ENCODE data around the gene GAGE10. TPM values are rescaled to one million over a fixed set of nuclear protein-coding genes. Genes with fewer than 3 reads are reported as not detected.

GAGE10 gene, protein sequence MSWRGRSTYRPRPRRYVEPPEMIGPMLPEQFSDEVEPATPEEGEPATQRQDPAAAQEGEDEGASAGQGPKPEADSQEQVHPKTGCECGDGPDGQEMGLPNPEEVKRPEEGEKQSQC
- not detected in 2 replicates for total RNA-seq

DNA sequence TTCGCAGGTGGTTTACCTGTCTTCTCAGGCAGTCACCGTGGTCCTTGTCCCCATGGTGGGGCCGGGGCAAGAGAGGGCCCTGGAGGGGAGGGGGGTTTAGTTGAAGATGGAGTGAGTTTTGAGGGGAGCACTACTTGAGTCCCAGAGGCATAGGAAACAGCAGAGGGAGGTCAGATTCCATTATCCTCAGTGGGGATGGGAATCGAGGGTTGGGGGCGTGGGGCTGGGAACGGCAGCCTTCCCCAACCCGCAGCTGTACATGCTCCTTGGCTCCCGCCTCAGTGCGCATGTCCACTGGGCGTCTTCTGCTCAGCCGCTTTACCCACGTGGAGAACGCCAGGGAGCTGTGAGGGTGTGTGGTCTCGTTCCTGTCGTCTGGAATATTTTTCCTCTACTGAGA, at the start of gene GAGE10:
Gene GAGE10 (plus strand): TSS at position 301 of the 400 bp plus-strand sequence. CDS start 1,214 bp downstream, outside the sequence.
- no peak for DNase-seq (ENCODE audit: extremely low read depth, low read depth, low spot score)

DNA sequence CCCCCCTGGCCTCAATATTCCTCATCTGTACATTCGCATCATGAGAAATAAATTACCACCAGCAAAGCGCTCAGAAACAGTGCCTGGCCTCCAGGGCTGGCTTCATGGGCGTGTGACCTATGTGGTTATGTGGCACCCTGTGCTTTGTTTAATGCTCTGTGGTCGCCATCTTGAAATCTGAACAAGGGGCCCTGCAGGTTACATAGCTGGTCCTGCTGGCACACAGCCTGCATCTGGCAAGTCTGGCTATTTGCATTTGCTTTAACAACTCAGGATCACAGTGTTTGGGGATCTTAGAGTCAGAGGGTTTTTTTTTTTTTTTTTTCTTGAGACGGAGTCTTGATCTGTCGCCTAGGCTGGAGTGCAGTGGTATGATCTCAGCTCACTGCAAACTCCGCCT, 48.8 kb upstream of the GAGE10 start:
- no peak for DNase-seq (ENCODE audit: extremely low read depth, low read depth, low spot score)

DNA sequence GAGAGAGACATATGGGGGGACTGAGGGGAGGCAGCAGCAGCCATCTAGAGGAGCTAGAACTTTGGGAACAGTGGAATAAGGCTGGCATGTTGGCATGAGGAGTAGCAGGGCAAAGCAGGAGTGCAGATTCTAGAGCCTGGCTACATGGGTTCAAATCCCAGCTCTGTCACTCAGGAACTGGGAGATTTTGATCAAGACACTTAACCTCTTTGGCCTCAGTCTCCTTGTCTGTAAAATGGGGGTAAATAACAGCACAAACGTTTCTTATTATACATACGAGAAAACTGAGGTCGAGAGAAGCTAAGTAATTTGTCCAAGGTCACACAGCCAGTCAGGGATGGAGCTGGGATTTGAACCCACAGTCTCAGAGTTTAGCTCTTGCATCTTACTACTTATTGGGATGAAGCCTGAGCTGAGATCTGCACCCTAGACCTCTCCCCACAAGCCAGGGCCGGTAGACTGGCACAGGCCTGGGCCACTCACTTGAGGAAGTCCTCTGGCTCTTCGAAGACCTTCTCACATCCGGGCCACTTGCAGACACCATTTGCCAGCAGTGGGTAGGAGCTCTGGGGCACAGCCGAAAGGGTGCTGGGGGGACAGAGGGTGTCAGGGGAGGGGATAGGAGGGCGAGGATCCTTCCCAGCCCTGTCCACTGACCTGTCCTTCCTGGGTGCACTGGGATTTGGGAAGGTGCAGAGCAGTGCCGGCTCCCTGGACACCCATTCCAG, 47.0 kb upstream of the GAGE10 start:
- DNase-seq (ENCODE audit: extremely low read depth, low read depth, low spot score) = no peak

DNA sequence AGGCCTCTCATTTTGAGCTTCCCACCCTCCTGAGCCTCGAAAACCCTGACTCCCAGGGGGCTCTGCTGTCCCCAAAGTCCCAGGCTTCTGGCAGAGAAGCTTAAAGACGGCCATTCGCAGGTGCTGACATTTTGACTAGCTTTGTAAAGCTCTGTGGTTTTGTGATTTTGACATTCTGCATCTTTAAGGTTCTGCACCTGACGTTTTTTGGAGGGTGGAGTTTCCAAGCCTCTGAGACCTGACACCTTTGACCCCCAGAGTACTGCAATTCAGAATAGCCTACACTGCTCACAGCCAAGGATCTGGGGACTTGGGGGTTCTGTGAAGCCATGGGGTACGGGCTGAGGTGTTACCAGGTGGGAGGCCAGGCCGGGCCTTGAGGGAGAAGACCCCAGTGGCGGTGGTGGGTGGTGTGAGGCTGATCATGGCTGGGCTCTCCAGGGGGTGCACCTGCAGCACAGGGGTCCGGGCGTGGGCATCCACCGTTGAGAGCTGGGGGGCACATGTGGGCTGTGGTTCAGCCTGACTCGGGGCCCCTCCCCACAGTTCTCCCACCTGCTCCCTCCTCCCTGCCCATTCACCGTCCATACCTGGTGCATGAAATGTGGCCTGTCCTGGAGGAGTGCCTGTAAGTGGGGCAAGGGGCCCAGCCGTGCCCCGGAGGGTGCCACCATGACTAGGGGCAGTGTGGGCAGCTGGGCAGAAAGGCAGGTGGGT, 46.2 kb upstream of the GAGE10 start:
- no peak for DNase-seq (ENCODE audit: extremely low read depth, low read depth, low spot score)

DNA sequence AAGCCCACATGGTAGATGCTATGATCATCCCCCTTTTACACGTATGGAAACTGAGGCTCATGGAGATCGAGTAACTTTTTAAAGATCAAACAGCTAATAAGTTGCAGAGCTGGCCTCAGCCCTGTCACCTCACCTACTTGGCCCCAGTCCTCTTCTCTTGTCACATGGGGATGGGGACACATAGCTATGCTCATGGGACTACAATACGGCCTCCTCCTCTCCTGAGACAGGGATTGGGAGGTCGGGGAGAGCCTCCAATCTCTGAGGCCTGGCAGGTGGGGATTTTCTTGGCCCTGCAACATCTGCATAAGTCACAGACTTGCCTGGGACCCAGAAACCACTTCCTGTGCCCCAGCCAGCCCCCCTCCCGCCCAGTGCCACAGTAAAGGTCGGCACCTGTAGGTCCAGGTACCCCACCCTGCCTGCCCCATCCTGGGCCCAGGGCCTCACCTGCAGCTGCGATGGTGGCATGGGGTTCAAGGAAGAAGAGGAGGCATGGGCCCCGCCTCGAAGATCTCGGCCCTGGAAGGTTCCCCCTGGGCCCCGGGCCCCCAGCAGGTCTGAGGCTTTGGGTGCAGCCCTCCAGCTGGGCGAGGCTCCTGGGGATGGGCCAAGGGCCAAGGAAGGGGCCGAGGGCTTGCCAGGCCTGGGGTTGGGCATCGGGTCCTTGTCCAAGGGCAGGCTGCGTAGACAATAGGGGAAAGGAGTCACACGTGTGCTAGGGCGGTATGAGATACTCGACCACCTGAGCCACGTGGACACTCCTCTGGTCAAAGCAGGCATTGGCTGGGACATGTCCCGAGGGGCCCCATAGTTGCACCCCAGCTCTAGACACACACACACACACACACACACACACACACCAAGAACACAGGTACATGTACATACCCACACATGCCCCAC, 45.3 kb upstream of the GAGE10 start:
- no peak for DNase-seq (ENCODE audit: extremely low read depth, low read depth, low spot score)

DNA sequence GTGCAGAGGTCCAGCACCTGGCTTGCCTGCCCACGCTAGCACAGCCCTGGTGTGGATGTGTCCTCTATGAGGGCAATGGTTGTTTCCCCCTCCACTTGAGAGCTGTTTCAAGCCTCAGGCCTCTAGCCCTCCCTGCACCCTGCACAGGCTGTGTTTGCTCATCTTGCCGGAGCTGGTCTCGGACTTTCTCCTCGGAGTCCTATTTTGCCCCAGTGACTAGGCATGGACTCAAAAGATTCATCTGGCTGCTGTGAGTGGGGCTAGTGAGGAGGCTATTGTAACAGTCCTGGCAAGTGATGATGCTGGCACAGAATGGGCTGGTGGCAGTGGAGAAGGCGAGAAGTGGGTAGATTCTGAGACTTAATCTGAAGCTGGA, 44.7 kb upstream of the GAGE10 start:
- no peak for DNase-seq (ENCODE audit: extremely low read depth, low read depth, low spot score)

DNA sequence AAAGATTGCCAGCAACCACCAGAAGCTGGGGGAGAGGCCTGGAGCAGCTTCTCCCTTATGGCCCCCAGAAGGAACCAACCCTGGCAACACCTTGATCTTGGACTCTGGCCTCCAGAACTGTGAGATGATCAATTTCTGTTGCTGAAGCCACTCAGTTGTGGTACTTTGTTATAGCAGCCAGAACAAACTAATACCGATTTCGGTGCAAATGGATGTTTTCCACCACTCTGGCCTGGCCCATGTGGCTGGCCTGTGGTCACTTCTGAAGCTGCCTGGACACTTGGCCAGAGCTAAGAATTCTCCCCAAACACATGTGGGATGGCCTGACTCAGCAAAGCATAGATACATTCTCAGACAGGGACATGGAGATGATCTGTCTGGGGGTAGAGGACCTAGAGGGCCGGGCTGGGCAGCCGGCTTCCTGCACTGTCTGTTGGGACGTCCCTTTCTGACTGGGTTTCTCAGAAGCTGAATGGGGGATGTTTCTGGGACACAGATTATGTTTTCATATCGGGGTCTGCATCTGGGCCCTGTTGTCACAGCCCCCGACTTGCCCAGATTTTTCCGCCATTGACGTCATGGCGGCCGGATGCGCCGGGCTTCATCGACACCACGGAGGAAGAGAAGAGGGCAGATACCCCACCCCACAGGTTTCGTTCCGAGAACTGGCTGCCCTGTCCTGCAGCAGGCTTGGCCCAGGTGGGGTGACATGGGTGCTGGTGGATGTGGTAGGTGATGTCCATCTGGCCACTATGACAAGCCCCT, 43.0 kb upstream of the GAGE10 start:
- DNase-seq (ENCODE audit: extremely low read depth, low read depth, low spot score) = no peak

DNA sequence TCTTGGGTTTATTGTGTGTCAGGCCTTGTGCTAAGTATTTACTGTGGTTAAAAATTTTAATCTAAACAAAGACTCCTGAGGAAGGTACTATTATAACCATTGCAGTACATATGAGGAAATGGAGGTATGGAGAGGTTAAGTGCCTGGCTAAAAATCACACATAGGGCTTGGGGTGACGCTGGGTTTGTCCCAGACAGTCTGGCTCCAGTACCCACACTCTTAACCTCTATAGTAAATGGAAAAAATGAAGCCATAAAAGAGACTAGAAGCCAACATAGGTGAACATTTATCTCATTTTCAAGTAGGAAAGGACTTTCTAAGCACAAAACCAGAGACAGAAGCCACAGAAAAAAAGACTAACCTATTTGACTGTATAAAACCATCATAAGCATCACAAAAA, 40.8 kb upstream of the GAGE10 start:
- DNase-seq (ENCODE audit: extremely low read depth, low read depth, low spot score) = no peak

DNA sequence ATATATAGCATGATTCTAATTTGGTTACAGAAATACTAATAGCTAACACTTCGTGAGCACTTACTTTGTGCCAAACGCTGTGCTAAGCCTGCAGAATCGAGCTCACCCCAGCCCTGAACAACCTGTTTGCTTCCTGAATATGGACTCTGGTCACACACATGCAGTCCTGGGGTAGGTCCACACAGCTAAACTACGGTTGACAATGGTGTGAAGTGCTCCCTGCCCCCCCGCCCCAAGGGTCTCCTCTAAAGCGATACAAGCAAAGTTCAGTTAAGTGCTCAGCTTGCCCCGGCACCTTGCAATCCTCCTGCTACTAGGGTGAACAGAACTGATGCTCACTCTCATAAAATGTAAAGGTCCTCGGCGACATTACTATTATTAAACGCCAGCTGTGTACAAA, 39.8 kb upstream of the GAGE10 start:
- DNase-seq (ENCODE audit: extremely low read depth, low read depth, low spot score) = no peak

DNA sequence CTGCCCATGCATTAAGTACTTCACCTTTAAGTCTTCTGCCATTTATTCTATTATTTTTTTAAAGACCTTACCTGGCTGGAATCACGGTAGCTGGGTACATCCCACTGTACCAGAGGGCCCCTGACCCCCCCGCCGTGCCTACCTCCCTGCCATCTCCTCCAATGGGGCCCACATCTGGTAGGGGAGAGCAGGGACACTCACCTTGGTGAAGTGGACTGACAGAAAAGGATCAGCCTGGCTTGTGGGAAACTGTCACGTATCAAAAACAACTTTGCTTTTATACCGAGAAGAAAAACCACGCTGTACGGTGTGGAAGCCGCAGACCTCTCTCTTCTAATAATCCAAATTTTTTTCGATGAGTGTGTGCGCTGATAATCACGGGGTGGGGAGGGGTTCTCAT, 39.0 kb upstream of the GAGE10 start, which contains the start of gene FOXP3:
Gene FOXP3 (minus strand): TSS at position 251 of the 400 bp plus-strand sequence. CDS start 6,205 bp downstream, outside the sequence.
- no peak for DNase-seq (ENCODE audit: extremely low read depth, low read depth, low spot score)

DNA sequence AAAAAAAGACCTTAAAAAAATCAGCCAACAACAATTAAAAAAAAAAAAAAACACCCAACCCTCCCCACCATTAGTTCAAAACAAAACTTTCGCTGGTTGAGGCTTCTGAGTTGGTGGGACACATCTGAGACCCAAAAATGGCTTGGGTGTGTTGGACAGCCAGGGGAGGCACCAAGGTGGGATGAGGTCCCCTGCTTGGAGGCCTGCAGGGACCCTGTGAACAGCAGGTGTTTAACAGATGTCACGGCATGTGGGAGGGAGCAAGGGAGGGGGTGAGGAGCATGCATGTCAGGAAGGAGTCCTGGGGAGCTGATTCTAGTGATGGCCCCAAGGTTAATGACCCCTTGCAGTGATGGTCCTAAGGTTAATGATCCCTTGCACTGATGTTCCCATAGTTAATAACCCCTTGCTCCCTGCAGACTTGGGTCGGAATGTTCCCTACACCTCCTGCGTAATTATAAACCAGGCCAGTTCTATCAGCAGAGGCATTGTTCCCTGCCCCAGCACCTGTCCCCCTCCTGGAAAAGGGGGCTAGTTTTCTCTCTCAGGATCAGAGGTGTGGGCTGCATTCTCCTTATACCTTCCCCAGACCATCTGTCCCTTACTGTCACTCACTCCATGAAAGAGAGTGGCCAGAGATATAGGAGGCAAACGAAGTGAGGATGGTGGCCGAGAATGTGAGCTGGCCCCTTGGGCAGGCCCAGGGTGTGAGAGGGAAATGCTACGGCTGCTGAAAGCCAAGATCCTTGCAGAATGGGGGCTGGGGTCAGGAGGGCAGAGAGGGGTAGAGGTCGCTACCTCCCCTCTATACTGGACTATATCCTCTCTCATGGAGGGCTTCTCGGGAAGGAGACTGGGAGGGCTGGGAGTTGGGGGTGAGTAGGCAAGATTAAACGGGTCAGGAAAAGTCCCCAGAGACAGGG, 36.7 kb upstream of the GAGE10 start:
- DNase-seq (ENCODE audit: extremely low read depth, low read depth, low spot score) = no peak

DNA sequence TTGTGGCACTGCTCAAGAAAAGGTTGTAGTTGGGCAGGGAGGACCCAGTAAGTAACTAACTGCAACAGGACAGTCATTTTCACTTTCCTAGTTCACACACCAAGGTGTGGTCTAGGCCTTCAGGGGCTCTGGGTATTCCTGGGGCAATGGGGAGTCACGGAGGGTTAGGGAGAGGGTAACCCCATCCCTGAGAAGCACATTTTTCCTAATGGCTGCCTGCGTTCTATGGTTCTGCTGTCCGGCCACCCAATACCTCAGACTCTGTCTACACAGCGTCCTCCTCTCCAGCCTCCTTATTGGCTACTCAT, 34.8 kb upstream of the GAGE10 start:
- no peak for DNase-seq (ENCODE audit: extremely low read depth, low read depth, low spot score)

DNA sequence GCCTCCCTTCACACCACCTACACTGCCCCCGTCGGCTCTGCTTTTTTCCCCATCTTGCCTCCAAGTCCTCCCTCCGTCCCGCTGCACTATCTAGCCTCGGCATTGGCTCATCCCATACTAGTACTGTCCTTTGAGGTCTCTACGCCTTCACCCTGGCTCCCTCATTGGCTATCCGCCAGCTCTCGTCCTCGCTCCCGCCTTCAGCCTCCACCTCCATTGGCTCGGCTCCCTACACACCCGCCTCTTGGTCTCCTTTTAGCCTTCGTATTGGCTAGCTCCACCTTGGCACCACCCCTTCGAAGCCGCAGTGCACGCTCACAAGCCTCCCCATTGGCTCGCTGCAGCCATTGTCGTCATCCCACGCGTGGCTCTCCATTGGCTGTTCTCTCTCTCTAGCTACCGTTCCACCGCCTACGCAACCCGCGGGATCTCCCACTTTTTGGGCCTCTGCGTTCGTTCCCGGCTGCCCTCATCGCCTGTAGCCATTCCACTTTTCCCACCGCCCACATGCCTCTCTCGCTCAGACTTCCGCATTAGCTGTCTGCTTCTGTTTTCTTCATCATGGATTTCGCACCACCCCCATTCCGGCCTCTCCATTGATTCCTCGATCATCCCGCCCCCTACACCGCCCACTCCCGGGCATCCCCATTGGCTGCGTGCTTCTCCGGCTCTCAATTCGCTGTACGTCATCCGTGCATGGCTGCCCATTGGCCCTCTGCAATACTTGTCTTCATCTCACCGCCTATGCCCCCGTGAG, 34.3 kb upstream of the GAGE10 start:
- peak; percentile 77 for DNase-seq (ENCODE audit: extremely low read depth, low read depth, low spot score)

DNA sequence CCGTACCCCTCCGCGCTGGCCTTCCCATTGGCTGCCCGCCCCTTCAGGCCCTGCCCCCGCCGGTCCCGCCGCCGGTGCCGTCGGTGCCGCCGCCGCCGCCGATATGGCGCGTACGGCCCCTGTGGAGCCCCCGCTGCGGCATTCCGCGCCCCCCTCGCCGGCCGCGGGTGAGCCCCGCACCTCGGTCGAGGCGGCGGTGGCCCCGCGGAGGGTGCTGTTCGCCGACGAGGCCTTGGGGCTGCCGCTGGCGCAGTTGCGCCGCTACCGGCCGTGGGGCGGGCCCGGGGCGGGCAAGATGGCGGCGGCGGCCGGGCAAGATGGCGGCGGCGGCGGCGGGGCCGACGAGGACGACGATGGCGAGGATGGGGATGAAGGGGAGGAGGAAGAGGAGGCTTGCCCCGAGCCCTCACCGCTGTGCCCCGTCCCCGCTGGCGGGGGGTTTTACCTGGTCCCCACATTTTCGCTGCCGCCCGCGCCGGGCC, 33.6 kb upstream of the GAGE10 start, which contains the start of gene PPP1R3F:
Gene PPP1R3F (plus strand): TSS at position 27 of the 482 bp plus-strand sequence. CDS start 77 bp downstream, at position 104.
- DNase-seq (ENCODE audit: extremely low read depth, low read depth, low spot score) = no peak

DNA sequence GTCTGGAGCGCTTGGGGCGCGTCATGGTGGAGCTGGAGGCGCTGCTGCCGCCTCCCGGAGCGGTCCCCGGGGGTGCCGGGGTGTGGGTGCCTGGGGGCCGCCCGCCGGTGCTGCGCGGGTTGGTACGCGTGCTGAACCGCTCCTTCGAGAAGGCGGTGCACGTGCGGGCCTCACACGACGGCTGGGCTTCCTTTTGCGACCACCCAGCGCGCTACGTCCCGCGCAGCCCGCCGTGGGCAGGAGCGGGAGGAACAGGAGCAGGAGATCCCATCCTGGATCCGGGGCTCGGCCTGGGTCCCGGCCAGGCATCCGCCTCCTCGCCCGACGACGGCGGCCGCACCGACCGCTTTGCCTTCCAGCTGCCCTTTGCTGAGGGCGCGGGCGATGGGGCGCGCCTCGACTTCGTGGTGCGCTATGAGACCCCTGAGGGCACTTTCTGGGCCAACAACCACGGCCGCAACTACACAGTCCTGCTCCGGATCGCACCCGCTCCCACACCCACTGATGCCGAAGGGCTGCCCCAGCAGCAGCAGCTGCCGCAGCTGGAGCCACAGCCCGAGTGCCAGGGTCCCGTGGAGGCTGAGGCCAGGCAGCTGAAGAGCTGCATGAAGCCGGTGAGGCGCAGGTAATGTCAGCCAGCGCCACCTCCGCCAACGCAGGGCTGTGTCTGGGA, 33.1 kb upstream of the GAGE10 start:
- DNase-seq (ENCODE audit: extremely low read depth, low read depth, low spot score) = no peak

DNA sequence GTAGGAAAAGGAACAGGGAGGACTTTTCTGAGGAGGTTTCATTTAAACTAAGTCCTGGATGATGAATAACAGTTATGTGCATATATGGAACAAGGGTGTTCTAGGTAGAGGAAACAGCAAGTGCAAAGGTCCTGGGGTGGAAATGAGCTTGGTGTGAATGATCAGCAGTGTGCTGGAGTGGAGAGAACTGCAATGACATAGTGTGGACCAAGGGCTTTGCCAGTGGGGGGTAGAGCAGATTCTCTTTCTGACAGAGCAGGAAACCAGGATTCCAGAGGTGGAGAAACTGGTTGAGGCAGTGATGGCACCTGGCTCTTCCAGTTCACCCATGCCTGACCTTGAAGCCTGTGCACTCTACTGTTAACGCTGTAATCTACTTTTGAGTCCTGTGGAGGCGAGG, 32.1 kb upstream of the GAGE10 start:
- no peak for DNase-seq (ENCODE audit: extremely low read depth, low read depth, low spot score)

DNA sequence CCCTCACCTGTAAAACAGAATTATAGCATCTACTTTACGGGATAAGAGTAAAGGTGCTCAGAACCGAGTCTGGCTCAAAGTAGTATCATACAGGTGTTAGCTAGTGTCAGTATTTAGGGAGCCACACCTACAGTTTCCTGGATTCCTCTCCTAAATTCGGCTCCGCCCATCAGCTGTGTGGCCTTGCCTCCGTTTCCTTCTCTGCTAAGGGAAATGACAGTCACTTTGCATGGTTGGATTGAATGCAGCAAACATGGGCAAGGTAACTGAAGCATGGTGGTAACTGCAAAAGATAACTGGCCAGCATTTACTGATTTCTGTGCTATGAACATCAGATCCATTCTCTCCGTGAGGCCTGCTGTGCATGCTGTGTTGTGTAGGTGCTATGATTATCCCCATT, 31.0 kb upstream of the GAGE10 start:
- no peak for DNase-seq (ENCODE audit: extremely low read depth, low read depth, low spot score)

All from glomerular endothelial cell (primary cell).